IMR-90 (cell line): ENCODE data around the gene OR10H3. TPM values are rescaled to one million over a fixed set of nuclear protein-coding genes. Genes with fewer than 3 reads are reported as not detected.

Experiments
- ATAC-seq: fragments of 200-7000 bp; cut with Tn5 transposase; 2 replicates; pipeline ENCODE4 v1.9.1; 2020; ENCODE audit warnings: low read depth, mild to moderate bottlenecking, moderate library complexity
- BruUV-seq: library from RNA; stranded (reverse); fragments of 400-500 nt; replicated peaks from 2 replicates; lab custom pipeline; 2021; lab: Mats Ljungman, UMichigan
- CTCF ChIA-PET: fragments of 300-600 bp; formaldehyde crosslinking; extraction: SDS; loops from one replicate; lab custom pipeline; 2021; ENCODE audit warnings: antibody characterized with exemption; lab: Yijun Ruan, JAX
- POLR2A ChIA-PET: fragments of 300-600 bp; sonication (Branson Sonifier 250); formaldehyde crosslinking; loops from one replicate; lab custom pipeline; 2022; ENCODE audit warnings: antibody characterized with exemption; ENCODE audit not compliant: unreplicated experiment; lab: Charles Lee
- DNase-seq: peaks from one replicate; pipeline ENCODE4 v3.0.0; 2013
- H2AFZ ChIP-seq: replicated peaks from 2 replicates; pipeline ENCODE3; 2013; ENCODE audit warnings: low read length, mild to moderate bottlenecking; ENCODE audit not compliant: poor library complexity
- H2AK5ac ChIP-seq: 2 replicates; pipeline ENCODE4 v1.6.1; 2013; ENCODE audit warnings: low read depth, low read length, inconsistent platforms
- H2AK9ac ChIP-seq: replicated peaks from 2 replicates; pipeline ENCODE3; 2013; ENCODE audit warnings: mild to moderate bottlenecking, low read depth, low read length, moderate library complexity; ENCODE audit not compliant: poor library complexity
- H2BK120ac ChIP-seq: 2 replicates; pipeline ENCODE4 v1.6.1; 2013; ENCODE audit warnings: low read depth, low read length, inconsistent platforms
- H2BK15ac ChIP-seq: 3 replicates; pipeline ENCODE4 v1.6.1; 2013; ENCODE audit warnings: low read depth, low read length, inconsistent platforms
- H2BK20ac ChIP-seq: 2 replicates; pipeline ENCODE4 v1.6.1; 2013; ENCODE audit warnings: low read depth, mild to moderate bottlenecking, inconsistent platforms, low read length, moderate library complexity
- H2BK5ac ChIP-seq: 2 replicates; pipeline ENCODE4 v1.6.1; 2013; ENCODE audit warnings: mild to moderate bottlenecking, low read depth, low read length, inconsistent platforms; ENCODE audit not compliant: poor library complexity, severe bottlenecking
- H3K14ac ChIP-seq: replicated peaks from 2 replicates; pipeline ENCODE4 v1.6.1; 2013; ENCODE audit warnings: low read depth, low read length, inconsistent platforms
- H3K18ac ChIP-seq: 2 replicates; pipeline ENCODE4 v1.6.1; 2013; ENCODE audit warnings: low read depth, low read length, control low read depth
- H3K23ac ChIP-seq: 2 replicates; pipeline ENCODE4 v1.6.1; 2013; ENCODE audit warnings: low read depth, low read length, inconsistent platforms
- H3K27ac ChIP-seq: 2 replicates; pipeline ENCODE4 v1.5.1; 2013; ENCODE audit warnings: mild to moderate bottlenecking, control low read depth, low read length; ENCODE audit not compliant: insufficient read depth
- H3K27me3 ChIP-seq: 2 replicates; pipeline ENCODE4 v1.6.1; 2013; ENCODE audit warnings: low read length; ENCODE audit not compliant: control insufficient read depth, insufficient read depth
- H3K36me3 ChIP-seq: 2 replicates; pipeline ENCODE4 v1.6.1; 2013; ENCODE audit warnings: low read length, mixed read lengths; ENCODE audit not compliant: control insufficient read depth, insufficient read depth
- H3K4ac ChIP-seq: 2 replicates; pipeline ENCODE4 v1.6.1; 2013; ENCODE audit warnings: low read depth, low read length, inconsistent platforms
- H3K4me1 ChIP-seq: 2 replicates; pipeline ENCODE4 v1.6.1; 2013; ENCODE audit warnings: low read length, mixed read lengths; ENCODE audit not compliant: control insufficient read depth, insufficient read depth
- H3K4me2 ChIP-seq: 2 replicates; pipeline ENCODE4 v1.6.1; 2013; ENCODE audit warnings: low read depth, mild to moderate bottlenecking, control low read depth, low read length, moderate library complexity
- H3K4me3 ChIP-seq: 2 replicates; pipeline ENCODE4 v1.5.1; 2013; ENCODE audit warnings: low read depth, mild to moderate bottlenecking, control low read depth, low read length, moderate library complexity; ENCODE audit not compliant: insufficient read depth
- H3K56ac ChIP-seq: 2 replicates; pipeline ENCODE4 v1.6.1; 2013; ENCODE audit warnings: low read length, inconsistent platforms; ENCODE audit not compliant: insufficient read depth; ENCODE audit errors: extremely low read depth
- H3K79me1 ChIP-seq, 2 experiments: 2 replicates each; pipeline ENCODE4 v1.6.1; 2013; ENCODE audit warnings: low read length in 2 of 2, inconsistent platforms in 1 of 2, low read depth in 1 of 2
- H3K9ac ChIP-seq: 2 replicates; pipeline ENCODE4 v1.6.1; 2013; ENCODE audit warnings: low read depth, low read length, control low read depth
- H3K9me1 ChIP-seq: 2 replicates; pipeline ENCODE4 v1.6.1; 2013; ENCODE audit warnings: low read length, inconsistent platforms; ENCODE audit not compliant: insufficient read depth
- H3K9me3 ChIP-seq: 2 replicates; pipeline ENCODE4 v1.6.1; 2013; ENCODE audit warnings: low read length; ENCODE audit not compliant: control insufficient read depth, insufficient read depth
- H4K20me1 ChIP-seq: 2 replicates; pipeline ENCODE4 v1.6.1; 2013; ENCODE audit warnings: low read length, inconsistent platforms; ENCODE audit not compliant: insufficient read depth
- H4K5ac ChIP-seq: 2 replicates; pipeline ENCODE4 v1.6.1; 2013; ENCODE audit warnings: mild to moderate bottlenecking, low read depth, low read length, control low read depth
- H4K8ac ChIP-seq, 2 experiments: 2 replicates each; pipeline ENCODE4 v1.6.1; 2013; ENCODE audit warnings: low read depth in 2 of 2, low read length in 2 of 2, control low read depth in 1 of 2, inconsistent platforms in 1 of 2
- H4K91ac ChIP-seq: 2 replicates; pipeline ENCODE4 v1.6.1; 2013; ENCODE audit warnings: low read depth, low read length, inconsistent platforms; ENCODE audit not compliant: insufficient read depth
- BHLHE40 ChIP-seq: fragments of 150-350 bp; IDR thresholded peaks from 2 replicates; pipeline ENCODE4 v1.6.1; 2016; ENCODE audit warnings: mild to moderate bottlenecking, low read depth, low read length
- CEBPB ChIP-seq: IDR thresholded peaks from 2 replicates; pipeline ENCODE4 v1.6.1; 2012; ENCODE audit warnings: low read depth, low read length, improper control_type of control experiment
- CHD1 ChIP-seq: IDR thresholded peaks from 2 replicates; pipeline ENCODE4 v1.6.1; 2012; ENCODE audit warnings: low read depth, low read length, improper control_type of control experiment
- FOS ChIP-seq: fragments of 150-350 bp; IDR thresholded peaks from 2 replicates; pipeline ENCODE4 v1.6.1; 2016; ENCODE audit warnings: low read depth, low read length
- MAFK ChIP-seq: IDR thresholded peaks from 2 replicates; pipeline ENCODE4 v1.6.1; 2012; ENCODE audit warnings: low read depth, low read length, improper control_type of control experiment
- MAZ ChIP-seq: IDR thresholded peaks from 2 replicates; pipeline ENCODE4 v1.6.1; 2012; ENCODE audit warnings: low read depth, mild to moderate bottlenecking, low read length, improper control_type of control experiment, moderate library complexity, borderline replicate concordance
- MXI1 ChIP-seq: IDR thresholded peaks from 2 replicates; pipeline ENCODE4 v1.6.1; 2012; ENCODE audit warnings: low read depth, mild to moderate bottlenecking, low read length, moderate library complexity, borderline replicate concordance
- NFE2L2 ChIP-seq: fragments of 150-350 bp; IDR thresholded peaks from 2 replicates; pipeline ENCODE4 v1.6.1; 2016; ENCODE audit warnings: low read depth, mild to moderate bottlenecking, low read length
- POLR2A ChIP-seq: IDR thresholded peaks from 2 replicates; pipeline ENCODE4 v1.6.1; 2012; ENCODE audit warnings: mild to moderate bottlenecking, low read depth, low read length
- RAD21 ChIP-seq: IDR thresholded peaks from 2 replicates; pipeline ENCODE4 v1.6.1; 2012; ENCODE audit warnings: low read length, improper control_type of control experiment
- RCOR1 ChIP-seq: IDR thresholded peaks from 2 replicates; pipeline ENCODE4 v1.6.1; 2012; ENCODE audit warnings: mild to moderate bottlenecking, low read length, improper control_type of control experiment; ENCODE audit not compliant: insufficient replicate concordance
- RFX5 ChIP-seq: IDR thresholded peaks from 2 replicates; pipeline ENCODE4 v1.8.0; 2012; ENCODE audit warnings: low read depth, mild to moderate bottlenecking, low read length, moderate library complexity
- SMC3 ChIP-seq: fragments of 150-350 bp; IDR thresholded peaks from 2 replicates; pipeline ENCODE4 v1.6.1; 2016; ENCODE audit warnings: low read depth, mild to moderate bottlenecking, antibody characterized with exemption, low read length, moderate library complexity
- WGBS, 2 experiments: methylation state at CpG; one replicate each; pipeline versions ENCODE4 v1.1.5 to v1.1.7; 2013; ENCODE audit warnings: missing lambda C conversion rate in 2 of 2; ENCODE audit not compliant: insufficient read length in 1 of 2; ENCODE audit errors: extremely low coverage in 2 of 2; 5-methylcytosine and 5-hydroxymethylcytosine counted together
- dilution Hi-C: fragments of 300-500 bp; cut with HindIII; formaldehyde crosslinking; loops from one replicate; pipeline ENCODE4 v1.14.3; 2018; ENCODE audit warnings: low sequenced_read_pairs; ENCODE audit not compliant: unreplicated experiment
- in situ Hi-C: fragments of 300-500 bp; cut with MboI; formaldehyde crosslinking; loops from 3 replicates; pipeline ENCODE4 v1.14.3; 2019; ENCODE audit warnings: low sequenced_read_pairs, inconsistent platforms, mixed read lengths
- intact Hi-C: fragments of 100-400 bp; cut with micrococcal nuclease; formaldehyde crosslinking; loops from 2 replicates; pipeline ENCODE4 v1.10.0; 2022
- polyA plus RNA-seq, 3 experiments: library from polyadenylated mRNA; depleted of rRNA; stranded (reverse); fragments of >200 nt; gene quantifications; 2 replicates each; pipeline ENCODE4 v1.2.3, GENCODE V29; 2012; ENCODE audit warnings: low replicate concordance in 1 of 3
- total RNA-seq: library from RNA; depleted of rRNA; stranded (reverse); fragments of >200 nt; gene quantifications from 2 replicates; pipeline ENCODE4 v1.2.3, GENCODE V29; 2012
- TF ChIP-seq, protein P1 (sequence below): fragments of 150-350 bp; IDR thresholded peaks from 2 replicates; pipeline ENCODE4 v1.6.1; 2017; ENCODE audit warnings: mild to moderate bottlenecking, antibody characterized with exemption, low read length, low read depth
- TF ChIP-seq, protein P2 (sequence below): conservative IDR thresholded peaks from 2 replicates; pipeline ENCODE4 v1.5.1; 2012; ENCODE audit warnings: mild to moderate bottlenecking, low read depth, low read length, improper control_type of control experiment

Gene OR10H3
- total and polyA plus RNA-seq, 2 of the 4 experiments (the other 2 are of a cell fraction) = not detected

DNA sequence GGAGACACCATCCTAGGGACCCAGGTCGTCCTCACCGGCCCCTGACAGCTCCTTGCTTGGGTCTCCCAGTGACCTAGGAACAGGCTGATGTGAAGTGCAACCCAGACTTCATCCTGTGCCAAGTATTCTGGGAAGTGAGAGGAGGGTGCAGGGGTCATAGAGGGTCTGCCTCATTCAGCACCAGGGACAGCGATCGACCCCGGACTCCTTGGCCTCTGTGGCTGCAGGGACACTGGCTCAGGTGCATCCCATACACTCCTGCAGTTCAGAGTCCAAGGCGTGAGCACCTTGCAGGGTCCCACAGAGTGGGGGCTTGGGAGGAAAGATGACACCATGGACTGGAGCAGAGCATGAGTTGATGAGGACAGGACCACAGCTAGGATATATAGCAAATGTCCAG, 20.0 kb upstream of the OR10H3 start:
- Histone ChIP-seq H3K27me3 (no peaks in the 10 kb centered on the region), H3K79me1 (no peaks in the 10 kb centered on the region), H3K36me3 (no peaks in the 10 kb centered on the region), H4K5ac (no peak overlapping the region), H4K8ac (no peak overlapping the region), H3K4me3 (no peak overlapping the region), H2BK120ac (no peak overlapping the region), H3K56ac (no peak overlapping the region), H2BK20ac (no peak overlapping the region), H2BK15ac (no peak overlapping the region), H4K20me1 (no peaks in the 10 kb centered on the region), H2AK5ac (no peak overlapping the region), H3K4me2 (no peak overlapping the region), H3K4ac (no peak overlapping the region), H3K9ac (no peak overlapping the region), H2AFZ (no peak overlapping the region), H3K4me1 (no peaks in the 10 kb centered on the region), H2AK9ac (no peak overlapping the region), H3K23ac (no peak overlapping the region), H3K14ac (no peak overlapping the region), H3K9me1 (no peaks in the 10 kb centered on the region), H2BK5ac (no peak overlapping the region), H3K18ac (no peak overlapping the region), H3K27ac (no peak overlapping the region), H3K9me3 (peaks cover 23% of the 10 kb centered on the region), H4K91ac (no peak overlapping the region)
- in situ Hi-C loops (no loop called here), dilution Hi-C loops (no loop called here), intact Hi-C loops (no loop called here)
- no peak for TF ChIP-seq MAZ
- TF ChIP-seq MAFK = no peak
- TF ChIP-seq RCOR1 = no peak
- TF ChIP-seq RFX5 = no peak
- TF ChIP-seq CHD1 = no peak
- TF ChIP-seq, protein P1, sequence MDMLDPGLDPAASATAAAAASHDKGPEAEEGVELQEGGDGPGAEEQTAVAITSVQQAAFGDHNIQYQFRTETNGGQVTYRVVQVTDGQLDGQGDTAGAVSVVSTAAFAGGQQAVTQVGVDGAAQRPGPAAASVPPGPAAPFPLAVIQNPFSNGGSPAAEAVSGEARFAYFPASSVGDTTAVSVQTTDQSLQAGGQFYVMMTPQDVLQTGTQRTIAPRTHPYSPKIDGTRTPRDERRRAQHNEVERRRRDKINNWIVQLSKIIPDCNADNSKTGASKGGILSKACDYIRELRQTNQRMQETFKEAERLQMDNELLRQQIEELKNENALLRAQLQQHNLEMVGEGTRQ = no peak
- no peak for TF ChIP-seq CEBPB
- TF ChIP-seq BHLHE40 = no peak
- no peak for TF ChIP-seq MXI1
- no peak for TF ChIP-seq FOS
- no peak for TF ChIP-seq RAD21
- TF ChIP-seq POLR2A = no peak
- no peak for TF ChIP-seq NFE2L2
- TF ChIP-seq, protein P2, sequence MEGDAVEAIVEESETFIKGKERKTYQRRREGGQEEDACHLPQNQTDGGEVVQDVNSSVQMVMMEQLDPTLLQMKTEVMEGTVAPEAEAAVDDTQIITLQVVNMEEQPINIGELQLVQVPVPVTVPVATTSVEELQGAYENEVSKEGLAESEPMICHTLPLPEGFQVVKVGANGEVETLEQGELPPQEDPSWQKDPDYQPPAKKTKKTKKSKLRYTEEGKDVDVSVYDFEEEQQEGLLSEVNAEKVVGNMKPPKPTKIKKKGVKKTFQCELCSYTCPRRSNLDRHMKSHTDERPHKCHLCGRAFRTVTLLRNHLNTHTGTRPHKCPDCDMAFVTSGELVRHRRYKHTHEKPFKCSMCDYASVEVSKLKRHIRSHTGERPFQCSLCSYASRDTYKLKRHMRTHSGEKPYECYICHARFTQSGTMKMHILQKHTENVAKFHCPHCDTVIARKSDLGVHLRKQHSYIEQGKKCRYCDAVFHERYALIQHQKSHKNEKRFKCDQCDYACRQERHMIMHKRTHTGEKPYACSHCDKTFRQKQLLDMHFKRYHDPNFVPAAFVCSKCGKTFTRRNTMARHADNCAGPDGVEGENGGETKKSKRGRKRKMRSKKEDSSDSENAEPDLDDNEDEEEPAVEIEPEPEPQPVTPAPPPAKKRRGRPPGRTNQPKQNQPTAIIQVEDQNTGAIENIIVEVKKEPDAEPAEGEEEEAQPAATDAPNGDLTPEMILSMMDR = no peak
- TF ChIP-seq SMC3 = no peak
- WGBS, 2 experiments = no CpG with 5 or more reads among the region's 6 CpGs
- BruUV-seq = no TSS peak
- ChIA-PET POLR2A (no interaction called here), CTCF (no interaction called here)
- DNase-seq (no peak), ATAC-seq (no peak)
